Pulmonary artery endothelial cell (primary cell): ENCODE data around the gene MGAT1. TPM values are rescaled to one million over a fixed set of nuclear protein-coding genes. Genes with fewer than 3 reads are reported as not detected.

Experiments used
- total RNA-seq: library from RNA; depleted of rRNA; stranded (reverse); fragments of >200 nt; gene quantifications from 2 replicates; pipeline ENCODE4 v1.2.3, GENCODE V29; 2014

The MGAT1 gene
- total RNA-seq, 1 donor from 2014 or later, result 86.0 TPM

Other genes starting within 250 kb of the MGAT1 start
- gene SCGB3A1, start 211.3 kb downstream of the MGAT1 start, total RNA-seq, result not detected in 2 replicates
- 1.5 and 3.2 TPM in 2 replicates for gene FLT4, start 153.2 kb downstream of the MGAT1 start, total RNA-seq
- gene OR2Y1, start 62.7 kb downstream of the MGAT1 start, total RNA-seq, result not detected in 2 replicates
- 17.4 and 21.9 TPM in 2 replicates for gene ZFP62, start 58.5 kb upstream of the MGAT1 start, total RNA-seq
- gene BTNL8, start 96.4 kb upstream of the MGAT1 start, total RNA-seq, result not detected in 2 replicates
- gene BTNL3, start 186.0 kb upstream of the MGAT1 start, total RNA-seq, result not detected in 2 replicates
- 0.04 and 0.07 TPM in 2 replicates for gene BTNL9, start 237.5 kb upstream of the MGAT1 start, total RNA-seq